HTR-8/SVneo (cell line): ENCODE measurements around the gene ULK4.
"Not testable (repeated sequence)": the region's sequence is repeated elsewhere in the genome, so short reads cannot be mapped to it uniquely, and the experiment has no call there.

Experiments used
- DNase-seq: peaks from one replicate; pipeline ENCODE4 v3.0.0; 2011; ENCODE audit warnings: low spot score, mixed read lengths; ENCODE audit not compliant: insufficient read length
- FAIRE-seq: peaks from 2 replicates; lab custom pipeline; 2011; peaks lifted over from hg19 to GRCh38; lab: Jason Lieb, UNC

ULK4 gene

DNA sequence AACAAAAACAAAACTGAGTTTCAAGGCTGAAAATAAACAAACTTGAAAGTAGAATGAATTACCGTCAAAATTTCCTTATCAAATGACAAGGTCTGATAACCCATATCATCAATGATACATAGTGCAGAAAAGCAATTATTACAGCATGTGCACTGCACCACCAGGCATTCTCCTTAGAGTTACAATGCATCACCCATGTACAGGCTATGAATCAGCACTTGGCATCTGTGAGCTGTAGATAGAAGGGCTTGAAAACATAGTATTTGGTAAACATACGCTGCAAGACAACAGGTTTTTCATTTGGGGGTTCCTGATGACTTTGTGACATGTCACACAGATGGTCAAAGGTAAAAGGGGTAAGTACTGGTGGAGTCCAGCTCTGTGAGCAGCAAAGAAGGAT is 497.5 kb downstream of the ULK4 start:
- DNase-seq (no peak), FAIRE-seq (no peak)

DNA sequence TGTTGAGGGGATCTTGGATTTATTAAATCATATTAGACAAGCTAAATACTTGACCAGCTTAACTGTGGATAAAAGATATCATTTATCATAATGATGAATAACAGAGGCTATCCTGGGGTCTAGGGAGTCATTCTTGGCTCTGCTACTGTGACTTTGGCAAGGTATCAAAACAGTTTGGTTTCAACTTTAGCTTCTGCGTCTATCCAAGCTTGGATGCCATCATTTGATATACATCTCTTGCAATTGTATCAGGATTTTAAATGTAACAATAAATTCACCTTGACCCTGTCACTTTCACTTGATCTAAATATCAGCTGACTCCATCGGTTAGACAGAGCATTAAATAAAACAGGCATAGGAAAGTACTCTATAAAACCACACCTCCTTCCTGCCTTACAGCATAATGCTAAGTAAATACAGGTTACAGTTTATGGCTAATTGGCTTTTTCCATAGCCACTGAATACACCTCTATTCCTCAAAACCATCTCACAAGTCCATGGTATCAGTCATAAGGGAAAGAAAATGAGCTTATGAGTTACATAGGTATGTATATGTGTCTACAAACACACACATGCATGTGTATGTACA is 499.7 kb downstream of the ULK4 start:
- FAIRE-seq (no peak), DNase-seq (no peak)

- DNase-seq (no peak), FAIRE-seq (no peak)
Observed at GRCh38 chr3:41460736-41461135, 501.2 kb downstream of the ULK4 start.

GRCh38 chr3:41457176-41457575 is 504.7 kb downstream of the ULK4 start:
- FAIRE-seq (no peak), DNase-seq (no peak)

- no peak for FAIRE-seq
- DNase-seq: no peak
Observed at GRCh38 chr3:41456162-41456561, 505.7 kb downstream of the ULK4 start.

DNA sequence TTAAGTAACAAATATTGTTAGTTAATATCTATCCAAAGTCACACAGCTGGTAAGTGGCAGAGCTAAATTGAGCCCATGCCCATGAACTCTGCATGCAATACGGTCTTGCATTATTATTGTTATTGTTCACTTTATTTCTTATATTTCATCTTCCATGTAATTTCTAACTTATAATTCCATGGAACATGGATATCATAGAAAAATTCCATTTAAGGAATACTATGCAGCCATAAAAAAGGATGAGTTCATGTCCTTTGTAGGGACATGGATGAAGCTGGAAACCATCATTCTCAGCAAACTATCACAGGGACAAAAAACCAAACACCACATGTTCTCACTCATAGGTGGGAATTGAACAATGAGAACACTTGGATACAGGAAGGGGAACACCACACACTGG is 508.3 kb downstream of the ULK4 start:
- FAIRE-seq: not testable (repeated sequence)

DNA sequence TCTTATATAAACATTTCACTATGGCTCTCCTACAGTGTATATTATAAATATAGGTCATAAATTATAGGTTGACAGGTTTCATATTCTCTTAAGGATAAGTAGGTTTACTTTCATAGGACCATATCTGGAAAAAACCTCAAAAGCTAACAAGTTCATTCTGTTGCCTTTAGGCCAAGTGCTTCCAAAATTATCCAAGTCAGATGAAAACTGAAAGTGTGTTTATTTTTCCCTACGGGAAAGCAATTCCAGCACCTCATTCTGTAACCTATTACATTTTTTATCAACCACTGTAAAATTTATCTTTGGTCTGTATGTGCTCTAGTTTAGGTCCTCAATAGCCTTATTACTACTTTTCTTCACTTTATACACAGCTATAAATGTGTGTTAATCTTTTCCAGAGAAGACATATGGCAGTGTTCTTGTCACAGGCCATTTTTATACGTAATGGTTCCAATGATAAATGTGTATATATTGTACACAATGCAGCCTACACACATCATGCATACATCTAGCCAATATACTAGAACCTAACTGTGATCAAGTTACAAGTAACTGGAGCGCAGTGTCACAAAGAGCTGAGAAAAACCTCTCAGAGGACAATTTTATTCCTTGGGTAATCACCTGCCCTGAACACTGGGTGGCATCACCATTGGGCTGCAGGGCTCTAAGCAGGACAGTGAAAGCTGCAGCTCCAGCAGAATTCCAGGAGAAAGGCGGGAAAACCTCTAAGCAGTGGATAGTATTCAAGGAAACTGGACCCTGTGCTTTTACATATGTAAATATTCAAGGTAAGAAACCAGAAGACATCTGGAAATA is 511.3 kb downstream of the ULK4 start:
- DNase-seq: no peak

More for the DNA sequence above, 508.3 kb downstream of the ULK4 start:
- DNase-seq: not testable (repeated sequence)

DNA sequence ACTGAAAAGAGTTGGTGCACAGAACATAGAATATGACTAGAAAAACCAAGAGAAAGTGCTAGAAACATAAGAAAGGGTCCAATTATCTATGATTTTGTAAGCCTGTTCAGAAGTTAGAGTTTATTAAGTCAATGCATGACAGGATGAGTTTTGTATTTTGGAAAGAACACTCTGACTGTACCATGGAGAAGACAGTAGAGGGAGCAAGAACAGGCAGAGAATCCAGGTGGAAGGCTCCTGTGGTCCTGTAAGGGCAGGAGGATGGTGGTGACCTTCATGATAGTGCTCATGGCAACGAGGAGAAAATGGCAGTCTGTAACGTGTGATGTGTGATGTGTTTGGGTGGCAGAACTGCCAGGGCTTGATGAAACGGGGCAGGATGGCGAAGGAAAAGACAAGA is 513.5 kb downstream of the ULK4 start:
- FAIRE-seq: no peak

More for the DNA sequence above, 511.3 kb downstream of the ULK4 start:
- no peak for FAIRE-seq

GRCh38 chr3:41447701-41448100 is 514.2 kb downstream of the ULK4 start:
- FAIRE-seq: no peak
- DNase-seq: no peak

More for the DNA sequence above, 513.5 kb downstream of the ULK4 start:
- no peak for DNase-seq

DNA sequence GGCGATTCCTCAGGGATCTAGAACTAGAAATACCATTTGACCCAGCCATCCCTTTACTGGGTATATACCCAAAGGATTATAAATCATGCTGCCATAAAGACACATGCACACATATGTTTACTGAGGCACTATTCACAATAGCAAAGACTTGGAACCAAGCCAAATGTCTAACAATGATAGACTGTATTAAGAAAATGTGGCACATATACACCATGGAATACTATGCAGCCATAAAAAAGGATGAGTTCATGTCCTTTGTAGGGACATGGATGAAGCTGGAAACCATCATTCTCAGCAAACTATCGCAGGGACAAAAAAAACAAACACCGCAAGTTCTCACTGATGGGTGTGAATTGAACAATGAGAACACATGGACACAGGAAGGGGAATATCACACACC is 515.6 kb downstream of the ULK4 start:
- not testable (repeated sequence) for DNase-seq, FAIRE-seq

DNA sequence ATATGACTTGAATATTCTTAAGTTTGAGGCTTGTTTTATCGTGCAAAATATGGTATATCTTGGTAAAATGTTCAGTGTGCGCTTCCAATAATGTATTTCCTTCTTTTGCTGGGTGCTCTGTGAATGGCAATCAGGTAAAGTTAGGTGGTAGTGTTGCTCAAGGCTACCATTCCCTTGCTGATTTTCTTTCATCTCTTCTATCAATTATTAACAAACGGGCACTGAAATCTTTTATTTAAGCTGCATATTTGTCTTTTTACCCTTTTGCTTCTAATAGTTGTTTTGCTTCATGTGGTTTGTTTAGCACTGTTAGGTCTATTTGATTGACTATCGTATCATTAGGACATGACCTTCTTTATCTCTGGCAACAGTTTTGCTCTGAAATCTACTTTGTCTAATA is 520.3 kb downstream of the ULK4 start:
- no peak for DNase-seq
- no peak for FAIRE-seq

- DNase-seq (no peak), FAIRE-seq (no peak)
Observed at GRCh38 chr3:41441139-41441538, 520.8 kb downstream of the ULK4 start.

- FAIRE-seq: no peak
- DNase-seq: no peak
Observed at GRCh38 chr3:41436983-41437382, 524.9 kb downstream of the ULK4 start.

DNA sequence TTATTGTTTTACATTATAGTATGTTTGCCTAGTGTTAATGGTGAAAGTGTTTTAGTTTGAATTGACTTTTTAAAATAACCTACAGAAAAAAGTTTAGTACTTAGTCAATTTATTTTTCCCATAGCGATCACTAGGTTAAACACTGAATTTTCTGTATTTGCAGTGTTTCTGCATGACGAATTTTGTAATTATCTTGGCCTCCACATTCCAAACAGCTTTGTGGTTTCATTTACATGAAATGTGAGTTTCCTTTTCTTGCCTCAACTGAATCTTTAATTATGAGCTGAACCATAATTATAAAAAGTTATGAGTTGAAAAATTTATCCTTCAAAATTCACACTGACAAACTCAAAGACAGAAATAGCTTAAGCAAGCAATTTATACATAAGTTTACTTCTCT is 527.1 kb downstream of the ULK4 start:
- FAIRE-seq (no peak), DNase-seq (no peak)

- no peak for DNase-seq
- FAIRE-seq: no peak
Observed at GRCh38 chr3:41431386-41431785, 530.5 kb downstream of the ULK4 start.

DNA sequence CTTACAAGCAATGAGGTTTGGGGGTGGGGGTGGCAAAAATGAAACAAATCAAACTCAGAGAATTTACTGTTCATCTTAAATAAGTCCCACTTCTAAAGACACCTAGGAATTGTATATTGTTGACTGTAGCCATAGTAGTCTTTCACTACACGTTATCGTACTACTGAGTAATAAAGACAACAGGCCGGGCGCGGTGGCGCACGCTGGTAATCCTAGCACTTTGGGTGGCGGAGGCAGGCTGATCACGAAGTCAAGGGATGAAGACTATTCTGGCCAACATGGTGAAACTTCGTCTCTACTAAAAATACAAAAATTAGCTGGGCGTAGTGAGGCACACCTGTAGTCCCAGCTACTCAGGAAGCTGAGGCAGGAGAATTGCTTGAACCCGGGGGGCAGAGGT is 531.0 kb downstream of the ULK4 start:
- DNase-seq (no peak), FAIRE-seq (no peak)

DNA sequence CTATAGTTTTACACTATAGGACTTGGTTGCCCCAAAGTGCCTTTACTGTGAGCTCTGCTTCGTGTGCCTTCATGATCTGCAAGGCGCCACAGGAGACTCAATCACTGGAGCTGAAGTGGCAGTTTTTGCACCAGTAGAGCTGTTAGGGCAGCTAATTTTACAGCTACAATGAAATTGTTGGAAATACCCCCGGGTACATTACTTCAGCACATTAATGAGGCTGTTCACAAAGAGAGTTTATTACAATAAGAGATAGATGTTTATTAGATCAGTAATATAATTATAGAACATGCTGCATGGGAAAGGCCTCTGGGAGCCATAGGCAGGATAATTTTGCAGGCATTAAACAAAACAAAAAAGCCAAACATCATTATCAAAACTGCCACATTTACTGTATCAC is 531.5 kb downstream of the ULK4 start:
- FAIRE-seq (no peak), DNase-seq (no peak)

DNA sequence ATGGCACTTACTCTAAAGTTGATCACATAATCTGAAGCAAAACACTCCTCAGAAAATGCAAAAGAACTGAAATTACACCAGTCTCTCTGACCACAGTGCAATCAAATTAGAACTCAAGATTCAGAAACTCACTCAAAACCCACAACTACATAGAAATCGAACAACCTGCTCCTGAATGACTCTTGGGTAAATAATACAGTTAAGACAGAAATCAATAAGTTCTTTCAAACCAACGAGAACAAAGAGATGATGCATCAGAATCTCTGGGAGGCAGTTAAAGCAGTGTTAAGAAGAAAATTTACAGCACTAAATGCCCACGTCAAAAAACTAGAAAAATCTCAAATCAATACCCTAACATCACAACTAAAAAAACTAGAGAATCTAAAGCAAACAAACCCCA is 535.4 kb downstream of the ULK4 start:
- DNase-seq: no peak
- no peak for FAIRE-seq

DNA sequence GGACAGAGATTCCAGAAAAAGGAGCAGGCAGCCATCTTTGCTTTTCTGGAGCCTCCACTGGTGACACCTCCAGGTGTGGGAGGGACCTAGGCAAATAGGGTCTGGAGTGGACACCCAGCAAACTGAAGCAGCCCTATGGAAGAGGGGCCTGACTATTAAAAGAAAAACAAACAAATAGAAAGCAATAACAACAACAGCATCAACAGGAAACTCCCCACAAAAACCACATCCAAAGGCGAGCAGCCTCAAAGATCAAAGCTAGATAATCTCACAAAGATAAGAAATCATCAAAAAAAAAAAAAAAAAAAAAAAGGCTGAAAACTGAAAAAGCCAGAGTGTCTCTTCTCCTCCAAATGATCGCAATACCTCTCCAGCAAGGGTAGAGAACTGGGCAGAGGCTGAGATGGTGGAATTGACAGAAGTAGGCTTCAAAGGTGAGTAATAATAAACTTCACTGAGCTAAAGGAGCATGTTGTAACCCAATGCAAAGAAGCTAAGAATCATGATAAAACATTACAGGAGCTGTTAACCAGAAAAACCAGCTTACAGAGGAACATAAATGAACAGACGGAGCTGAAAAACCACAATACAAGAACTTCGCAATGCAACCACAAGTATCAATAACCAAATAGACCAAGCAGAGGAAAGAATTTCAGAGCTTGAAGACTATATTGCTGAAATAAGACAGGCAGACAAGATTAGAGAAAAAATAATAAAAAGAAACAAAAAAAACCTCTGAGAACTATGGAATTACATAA is 537.2 kb downstream of the ULK4 start:
- no peak for DNase-seq
- FAIRE-seq: no peak

DNA sequence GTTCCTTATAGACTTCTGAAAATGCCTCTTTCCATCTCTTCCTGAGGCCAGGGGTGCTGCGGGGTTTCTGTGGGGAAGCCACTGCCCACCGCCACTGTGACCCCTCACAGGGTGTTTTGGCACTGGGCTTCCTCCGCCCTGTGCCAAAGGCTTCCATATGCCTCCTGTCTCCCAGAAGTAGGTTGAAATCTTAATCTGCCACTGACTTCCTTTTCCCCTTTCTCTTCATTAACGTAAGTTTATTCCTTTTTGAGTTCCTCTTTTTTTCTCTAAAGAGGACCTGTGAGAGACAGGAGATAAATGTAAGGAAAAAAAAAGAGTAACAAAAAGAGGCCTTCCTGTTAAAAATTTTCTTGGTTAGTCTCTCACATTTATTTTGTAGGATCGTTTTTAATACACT is 542.1 kb downstream of the ULK4 start:
- DNase-seq (no peak), FAIRE-seq (no peak)
